Psoas muscle (tissue), 8 donors: Measurements from ENCODE around the gene ZNF141. TPM values are rescaled to one million over a fixed set of nuclear protein-coding genes. Genes with fewer than 3 reads are reported as not detected.
"Not testable (repeated sequence)": the region's sequence is repeated elsewhere in the genome, so short reads cannot be mapped to it uniquely, and the experiment has no call there.

Experiments
- ATAC-seq, 4 donors: fragments of 200-7000 bp; cut with Tn5 transposase; one replicate each; pipeline ENCODE4 v1.9.1; 2020; ENCODE audit warnings: moderate library complexity in 3 of 4, mild to moderate bottlenecking in 2 of 4
- DNase-seq, 2 donors: peaks; one replicate each; pipeline ENCODE4 v3.0.0-alpha.2; 2020
- H3K27ac ChIP-seq: fragments of 200-600 bp; one replicate; pipeline ENCODE4 v1.8.0; 2022
- H3K27me3 ChIP-seq, 3 donors: fragments of 200-600 bp in 1 of 3; one replicate each; pipeline versions ENCODE4 v1.6.1 to v1.8.0; 2013 to 2022; ENCODE audit warnings: low read length in 2 of 3, mild to moderate bottlenecking in 2 of 3, moderate library complexity in 1 of 3; ENCODE audit not compliant: insufficient read depth in 3 of 3
- H3K36me3 ChIP-seq, 2 donors: fragments of 200-600 bp in 1 of 2; one replicate each; pipeline versions ENCODE4 v1.6.1 to v1.8.0; 2013 to 2022; ENCODE audit warnings: low read depth in 1 of 2, mild to moderate bottlenecking in 1 of 2, moderate library complexity in 1 of 2; ENCODE audit not compliant: insufficient read depth in 1 of 2
- H3K4me1 ChIP-seq: fragments of 200-600 bp; one replicate; pipeline ENCODE4 v1.8.0; 2022
- H3K4me3 ChIP-seq: fragments of 200-600 bp; one replicate; pipeline ENCODE4 v1.8.0; 2022; ENCODE audit warnings: mild to moderate bottlenecking
- H3K9me3 ChIP-seq: fragments of 200-600 bp; one replicate; pipeline ENCODE4 v1.8.0; 2022
- WGBS, 3 donors: extraction: QIAGEN DNeasy Blood & Tissue Kit; methylation state at CpG; one replicate each; pipeline versions ENCODE4 v1.1.6 to v1.1.7; 2013; 5-methylcytosine and 5-hydroxymethylcytosine counted together
- intact Hi-C, 2 donors: fragments of 100-400 bp; cut with DNase I; formaldehyde crosslinking; loops; one replicate each; pipeline versions ENCODE4 v1.11.0 to v1.14.2; 2022
- polyA plus RNA-seq, 3 donors: library from polyadenylated mRNA; stranded (reverse); fragments of 200-250 nt; gene quantifications; one replicate each; pipeline ENCODE4 v1.2.3, GENCODE V29; 2013
- total RNA-seq, 4 donors: library from RNA; stranded (reverse); fragmentation: NEBNext Ultra II Directional in 2 of 4; extraction: Animal tissue kit (Norgen Biotek cat#: 25700) in 2 of 4; gene quantifications; one replicate each; pipeline versions ENCODE4 v1.2.1 to v1.2.4, GENCODE V29; 2021 to 2023
- TF ChIP-seq, protein P1 (sequence below): fragments of 200-600 bp; IDR thresholded peaks from one replicate; pipeline ENCODE4 v1.8.0; 2022; ENCODE audit warnings: antibody characterized with exemption
- donor health status: healthy with polysubstance abuse.
- donor health status: DM: no; HTN: no; CAD: no; lungs with moderate emphysema.
- donor health status: Bipolar disorder and iron deficiency.
- donor health status: healthy.
- donor health status: DM: yes; HTN: yes; CAD: no.
- donor health status: DM: no; HTN: no; CAD: no.
- donor health status: DM: no; HTN: no; CAD: no.
- donor health status: DM: yes; HTN: yes; CAD: no.

ZNF141 gene
- total and polyA plus RNA-seq, 7 donors: 0.79 to 4.8 (median 2.9) TPM

DNA sequence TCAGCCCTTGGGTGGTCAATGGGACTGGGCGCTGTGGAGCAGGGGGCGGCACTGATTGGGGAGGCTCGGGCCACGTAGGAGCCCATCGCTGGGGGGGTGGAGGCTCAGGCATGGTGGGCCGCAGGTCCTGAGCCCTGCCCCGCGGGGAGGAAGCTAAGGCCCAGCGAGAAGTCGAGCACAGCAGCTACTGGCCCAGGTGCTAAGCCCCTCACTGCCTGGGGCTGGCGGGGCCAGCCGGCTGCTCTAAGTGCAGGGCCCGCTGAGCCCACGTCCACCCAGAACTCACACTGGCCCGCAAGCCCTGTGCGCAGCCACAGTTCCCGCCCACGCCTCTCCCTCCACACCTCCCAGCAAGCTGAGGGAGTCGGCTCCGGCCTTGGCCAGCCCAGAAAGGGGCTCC lies 66.4 kb downstream of the ZNF141 start:
- no peaks in the 10 kb centered on the region for H3K27me3 ChIP-seq
- DNase-seq (no peak), ATAC-seq (no peak)
- 95 to 96% (median 95%) methylated on average over 20 of the region's 20 CpGs for WGBS, 3 donors
- H3K4me3 ChIP-seq: no peak overlapping the region
- intact Hi-C loops: no loop called here
- H3K36me3 ChIP-seq: no peaks in the 10 kb centered on the region
- H3K4me1 ChIP-seq: no peaks in the 10 kb centered on the region
- no peak overlapping the region for H3K27ac ChIP-seq
- H3K9me3 ChIP-seq: peaks cover 36% of the 10 kb centered on the region
- TF ChIP-seq, protein P1, sequence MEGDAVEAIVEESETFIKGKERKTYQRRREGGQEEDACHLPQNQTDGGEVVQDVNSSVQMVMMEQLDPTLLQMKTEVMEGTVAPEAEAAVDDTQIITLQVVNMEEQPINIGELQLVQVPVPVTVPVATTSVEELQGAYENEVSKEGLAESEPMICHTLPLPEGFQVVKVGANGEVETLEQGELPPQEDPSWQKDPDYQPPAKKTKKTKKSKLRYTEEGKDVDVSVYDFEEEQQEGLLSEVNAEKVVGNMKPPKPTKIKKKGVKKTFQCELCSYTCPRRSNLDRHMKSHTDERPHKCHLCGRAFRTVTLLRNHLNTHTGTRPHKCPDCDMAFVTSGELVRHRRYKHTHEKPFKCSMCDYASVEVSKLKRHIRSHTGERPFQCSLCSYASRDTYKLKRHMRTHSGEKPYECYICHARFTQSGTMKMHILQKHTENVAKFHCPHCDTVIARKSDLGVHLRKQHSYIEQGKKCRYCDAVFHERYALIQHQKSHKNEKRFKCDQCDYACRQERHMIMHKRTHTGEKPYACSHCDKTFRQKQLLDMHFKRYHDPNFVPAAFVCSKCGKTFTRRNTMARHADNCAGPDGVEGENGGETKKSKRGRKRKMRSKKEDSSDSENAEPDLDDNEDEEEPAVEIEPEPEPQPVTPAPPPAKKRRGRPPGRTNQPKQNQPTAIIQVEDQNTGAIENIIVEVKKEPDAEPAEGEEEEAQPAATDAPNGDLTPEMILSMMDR: no peak

GRCh38 chr4:408321-408720 lies 70.7 kb downstream of the ZNF141 start:
- H3K4me3 ChIP-seq, H3K27ac ChIP-seq, H3K27me3 ChIP-seq, H3K4me1 ChIP-seq, H3K36me3 ChIP-seq, intact Hi-C loops, DNase-seq, ATAC-seq: not testable (repeated sequence)
- H3K9me3 ChIP-seq: peaks cover 62% of the 10 kb centered on the region
- 90 to 94% (median 94%) methylated on average over 6 of the region's 6 CpGs for WGBS, 3 donors

GRCh38 chr4:422587-422986 lies 85.0 kb downstream of the ZNF141 start:
- Histone ChIP-seq H3K9me3 (peaks cover 100% of the 10 kb centered on the region), H3K4me1 (no peaks in the 10 kb centered on the region), H3K36me3 (peaks cover 0 to 10% of the 10 kb centered on the region in 2 donors), H3K27ac (no peak overlapping the region), H3K4me3 (no peak overlapping the region), H3K27me3 (no peaks in the 10 kb centered on the region)
- 86 to 90% (median 88%) methylated on average over 2 of the region's 2 CpGs for WGBS, 3 donors
- DNase-seq (no peak), ATAC-seq (no peak)
- intact Hi-C loops: no loop called here
- TF ChIP-seq, protein P1: no peak

Other genes with a start within 250 kb of the ZNF141 start
- 1 to 10 TPM in 3 of 4 donors, under 1 TPM in 1; 0.44 to 3.0 (median 1.3) TPM for gene ZNF718, start 213.3 kb upstream of the ZNF141 start, total RNA-seq
- 1 to 10 TPM in 1 of 3 donors, under 1 TPM in 2; 0.56 to 2.0 (median 0.72) TPM for gene ZNF718, start 213.3 kb upstream of the ZNF141 start, polyA plus RNA-seq
- under 1 TPM in 1 of 4 donors, not detected in 3; 0.10 TPM for gene ZNF732, start 32.3 kb upstream of the ZNF141 start, total RNA-seq
- under 1 TPM in 2 of 3 donors, not detected in 1; 0.01 to 0.03 TPM for gene ZNF732, start 32.3 kb upstream of the ZNF141 start, polyA plus RNA-seq
- gene ZNF721, start 161.3 kb downstream of the ZNF141 start, total RNA-seq: 10 to 100 TPM in 3 of 4 donors, 1 to 10 TPM in 1; 8.4 to 17.4 (median 13.2) TPM
- 10 to 100 TPM in 1 of 3 donors, 1 to 10 TPM in 2; 3.1 to 13.2 (median 6.4) TPM for gene ZNF721, start 161.3 kb downstream of the ZNF141 start, polyA plus RNA-seq
- gene PIGG, start 161.4 kb downstream of the ZNF141 start, total RNA-seq: 10 to 100 TPM in 2 of 4 donors, 1 to 10 TPM in 2; 9.4 to 15.6 (median 10.0) TPM
- 10 to 100 TPM in 2 of 3 donors, 1 to 10 TPM in 1; 6.7 to 15.6 (median 10.9) TPM for gene PIGG, start 161.4 kb downstream of the ZNF141 start, polyA plus RNA-seq
- not detected for gene TMEM271, start 238.5 kb downstream of the ZNF141 start, total RNA-seq
- not detected for gene TMEM271, start 238.5 kb downstream of the ZNF141 start, polyA plus RNA-seq